HepG2 (cell line): ENCODE results near the gene SH3D19. TPM values are rescaled to one million over a fixed set of nuclear protein-coding genes. Genes with fewer than 3 reads are reported as not detected.

ENCODE experiments used
- ATAC-seq: fragments of 200-7000 bp; cut with Tn5 transposase; 3 replicates; pipeline ENCODE4 v1.9.1; 2020; ENCODE audit warnings: mild to moderate bottlenecking, moderate library complexity
- BruUV-seq: library from RNA; stranded (reverse); fragments of 400-500 nt; replicated peaks from 2 replicates; lab custom pipeline; 2021; lab: Mats Ljungman, UMichigan
- CTCF ChIA-PET: fragments of 300-600 bp; formaldehyde crosslinking; extraction: SDS; loops from one replicate; lab custom pipeline; 2021; ENCODE audit warnings: low total read pairs, inconsistent platforms, low intra/inter-chr PET ratio; lab: Yijun Ruan, JAX
- POLR2A ChIA-PET: fragments of 350-600 bp; sonication (Branson Sonifier 250); formaldehyde crosslinking; loops from one replicate; lab custom pipeline; 2020; ENCODE audit warnings: antibody characterized with exemption, inconsistent platforms; lab: Yijun Ruan, JAX
- DNase-seq: peaks from one replicate; pipeline ENCODE4 v3.0.0-alpha.2; 2015; ENCODE audit warnings: low spot score
- FAIRE-seq: peaks from 3 replicates; lab custom pipeline; 2011; peaks lifted over from hg19 to GRCh38; lab: Jason Lieb, UNC
- H2AFZ ChIP-seq: one replicate; pipeline ENCODE4 v1.6.1; 2011; ENCODE audit warnings: low read length, inconsistent platforms
- H3K27ac ChIP-seq: fragments of 300-600 bp; 3 replicates; pipeline ENCODE4 v1.8.0; 2011; ENCODE audit warnings: mixed run types, mild to moderate bottlenecking, mixed read lengths, low read length, inconsistent platforms; ENCODE audit not compliant: insufficient read depth; ENCODE audit errors: extremely low read length
- H3K27me3 ChIP-seq, 2 experiments: fragments of 200-600 bp in 1 of 2; 2 replicates in 1 of 2; 3 replicates in 1 of 2; pipeline versions ENCODE4 v1.6.0 to v1.8.0; 2011; ENCODE audit warnings: low read length in 2 of 2, mild to moderate bottlenecking in 2 of 2, moderate library complexity in 2 of 2, inconsistent platforms in 1 of 2; ENCODE audit not compliant: insufficient read depth in 2 of 2, control insufficient read depth in 1 of 2
- H3K36me3 ChIP-seq, 2 experiments: fragments of 200-600 bp in 1 of 2; replicated peaks in 1 of 2; 2 replicates in 1 of 2; 3 replicates in 1 of 2; pipeline versions ENCODE4 v1.5.1 to v1.8.0; 2011; ENCODE audit warnings: low read length in 2 of 2, inconsistent platforms in 1 of 2; ENCODE audit not compliant: insufficient read depth in 2 of 2, control insufficient read depth in 1 of 2
- H3K4me1 ChIP-seq: 2 replicates; pipeline ENCODE4 v1.5.1; 2012; ENCODE audit warnings: low read length, inconsistent platforms; ENCODE audit not compliant: insufficient read depth
- H3K4me2 ChIP-seq: 2 replicates; pipeline ENCODE4 v1.6.0; 2011; ENCODE audit warnings: low read depth, low read length, inconsistent platforms
- H3K4me3 ChIP-seq, 3 experiments: fragments of 200-600 bp in 1 of 3; sonication (generic), shearing (Covaris generic) in 1 of 3; replicated peaks in 1 of 3; 2 replicates each; pipeline ENCODE4 v1.5.1; 2011 to 2016; ENCODE audit warnings: low read length in 3 of 3, inconsistent platforms in 2 of 3, low read depth in 2 of 3, mild to moderate bottlenecking in 2 of 3, control low read depth in 1 of 3, mixed read lengths in 1 of 3; ENCODE audit not compliant: insufficient read depth in 1 of 3
- H3K79me2 ChIP-seq: one replicate; pipeline ENCODE4 v1.6.1; 2011; ENCODE audit warnings: low read length, inconsistent platforms; ENCODE audit not compliant: insufficient read depth
- H3K9ac ChIP-seq: 2 replicates; pipeline ENCODE4 v1.6.0; 2011; ENCODE audit warnings: mild to moderate bottlenecking, low read depth, low read length, inconsistent platforms; ENCODE audit not compliant: insufficient read depth
- H3K9me3 ChIP-seq: 2 replicates; pipeline ENCODE4 v1.5.1; 2012; ENCODE audit warnings: mild to moderate bottlenecking, low read length
- H4K20me1 ChIP-seq: 2 replicates; pipeline ENCODE4 v1.6.0; 2011; ENCODE audit warnings: inconsistent platforms, mild to moderate bottlenecking, low read length, moderate library complexity; ENCODE audit not compliant: insufficient read depth
- FOXK1 ChIP-seq: sonication (generic); formaldehyde crosslinking; IDR thresholded peaks from 2 replicates; pipeline ENCODE4 v1.4.0; 2020; ENCODE audit warnings: low read depth, missing genetic modification reagents, borderline replicate concordance
- GABPB1 ChIP-seq: IDR thresholded peaks from 2 replicates; pipeline ENCODE4 v1.6.1; 2016; ENCODE audit warnings: mild to moderate bottlenecking, missing genetic modification reagents, moderate library complexity, missing compliant biosample characterization
- GATAD1 ChIP-seq: IDR thresholded peaks from 2 replicates; pipeline ENCODE4 v1.6.1; 2016; ENCODE audit warnings: missing genetic modification reagents, missing compliant biosample characterization
- HDAC1 ChIP-seq: sonication (generic); formaldehyde crosslinking; IDR thresholded peaks from 2 replicates; pipeline ENCODE4 v1.5.1; 2020; ENCODE audit warnings: mild to moderate bottlenecking, missing genetic modification reagents
- MAFF ChIP-seq: IDR thresholded peaks from 2 replicates; pipeline ENCODE4 v1.6.1; 2011; ENCODE audit warnings: low read depth, low read length, improper control_type of control experiment
- MAFK ChIP-seq, 2 experiments: IDR thresholded peaks in 1 of 2; conservative IDR thresholded peaks in 1 of 2; 2 replicates each; pipeline ENCODE4 v1.6.1; 2011; ENCODE audit warnings: improper control_type of control experiment in 2 of 2, low read length in 2 of 2
- POGZ ChIP-seq: sonication (generic); formaldehyde crosslinking; IDR thresholded peaks from 2 replicates; pipeline ENCODE4 v1.4.0; 2020; ENCODE audit warnings: mild to moderate bottlenecking, missing genetic modification reagents
- REL ChIP-seq: sonication (generic); formaldehyde crosslinking; conservative IDR thresholded peaks from 2 replicates; pipeline ENCODE4 v1.8.0; 2022; ENCODE audit warnings: mild to moderate bottlenecking, missing genetic modification reagents, moderate library complexity
- SNRNP70 ChIP-seq: fragments of 200-400 bp; formaldehyde crosslinking; IDR thresholded peaks from 2 replicates; pipeline ENCODE4 v1.6.1; 2017; ENCODE audit warnings: mild to moderate bottlenecking, low read depth, low read length, moderate library complexity
- ZBTB20 ChIP-seq: sonication (generic); formaldehyde crosslinking; IDR thresholded peaks from 2 replicates; pipeline ENCODE4 v1.8.1; 2023; ENCODE audit warnings: missing genetic modification reagents, low read depth, mild to moderate bottlenecking, borderline replicate concordance
- ZNF788 ChIP-seq: sonication (generic); formaldehyde crosslinking; IDR thresholded peaks from 2 replicates; pipeline ENCODE4 v1.5.0; 2020; ENCODE audit warnings: mild to moderate bottlenecking, missing genetic modification reagents, borderline replicate concordance
- WGBS: methylation state at CpG from one replicate; pipeline ENCODE4 v1.1.6; 2017; ENCODE audit warnings: low lambda C conversion rate; 5-methylcytosine and 5-hydroxymethylcytosine counted together
- in situ Hi-C: cut with HindIII; loops from 2 replicates; pipeline ENCODE4 v1.10.0; 2017; ENCODE audit warnings: low pct_unique_long_range_greater_than_20kb; ENCODE audit not compliant: extremely low pct_ligation_motif_present
- intact Hi-C: fragments of 100-400 bp; cut with micrococcal nuclease; formaldehyde crosslinking; loops from one replicate; pipeline ENCODE4 v1.10.0; 2022; ENCODE audit not compliant: unreplicated experiment
- polyA plus RNA-seq, 8 experiments: library from polyadenylated mRNA; depleted of rRNA in 3 of 8; stranded (reverse) in 7 of 8; unstranded in 1 of 8; fragments of >200 nt; fragmentation: Illumina TruSeq in 4 of 8; extraction: Trizol in 4 of 8; gene quantifications; 2 replicates each; pipeline versions ENCODE4 v1.2.1 to v1.2.3, GENCODE V29; 2011 to 2016; ENCODE audit warnings: low read depth in 4 of 8, missing spikeins in 1 of 8, mixed read lengths in 1 of 8; ENCODE audit not compliant: insufficient read depth in 1 of 8
- total RNA-seq, 5 experiments: library from RNA; depleted of rRNA; stranded (reverse); fragments of >200 nt; fragmentation: Illumina TruSeq; extraction: Trizol; gene quantifications; 2 replicates each; pipeline ENCODE4 v1.2.3, GENCODE V29; 2016; ENCODE audit warnings: low read depth in 1 of 5
- TF ChIP-seq, protein P1 (sequence below): sonication (generic); formaldehyde crosslinking; IDR thresholded peaks from 2 replicates; pipeline ENCODE4 v1.4.0; 2020; ENCODE audit warnings: mild to moderate bottlenecking, missing genetic modification reagents

Gene SH3D19
- total and polyA plus RNA-seq, 2 of the 13 experiments (the other 11 are each of a cell fraction or from before 2014, with no cell fraction given), result 31.2 to 38.0 TPM

DNA sequence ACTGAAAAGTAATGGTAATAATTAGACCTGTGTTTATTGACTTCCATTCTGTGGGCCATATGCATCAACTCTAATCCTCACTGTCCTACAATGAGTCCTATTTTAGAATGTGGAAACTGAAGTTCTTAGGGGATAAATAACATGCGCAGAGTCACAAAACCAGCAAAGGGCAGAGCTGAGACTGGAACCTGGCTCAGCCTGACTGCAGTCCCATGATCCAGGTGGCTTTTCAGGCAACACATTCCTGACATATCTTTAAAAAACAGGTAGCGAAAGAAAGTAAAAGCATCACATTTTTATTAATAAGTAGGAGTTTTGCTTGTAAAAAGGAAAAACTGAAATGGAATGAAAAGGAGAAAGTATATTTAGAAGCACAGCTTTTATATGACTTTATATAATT lies 83.1 kb downstream of the SH3D19 start:
- Histone ChIP-seq H4K20me1 (peaks cover 4% of the 10 kb centered on the region), H3K27ac (no peak overlapping the region), H3K9ac (no peak overlapping the region), H3K27me3 (no peaks in the 10 kb centered on the region), H3K36me3 (peaks cover 0 to 9% of the 10 kb centered on the region in 2 experiments; a peak in 1 of 5 replicates), H3K4me2 (no peak overlapping the region), H3K79me2 (peaks cover 65% of the 10 kb centered on the region), H3K9me3 (no peaks in the 10 kb centered on the region), H3K4me3 (no peak overlapping the region), H2AFZ (no peak overlapping the region), H3K4me1 (peaks cover 19% of the 10 kb centered on the region)
- TF ChIP-seq REL (CRISPR knock-in tag), result no peak
- no peak for TF ChIP-seq FOXK1 (CRISPR knock-in tag)
- no peak for TF ChIP-seq GABPB1 (CRISPR knock-in tag)
- no peak for TF ChIP-seq GATAD1 (CRISPR knock-in tag)
- TF ChIP-seq ZNF788, result no peak
- no peak for DNase-seq
- no peak for ATAC-seq
- no TSS peak for BruUV-seq
- intact Hi-C loops (no loop called here), in situ Hi-C loops (no loop called here)
- POLR2A ChIA-PET, result interaction anchor here (2.0 kb wide), 1 partner anchor 83 kb away, joined by 6 read pairs; the partner anchor contains the start of gene SH3D19
- CTCF ChIA-PET, result no interaction called here
- WGBS, result 100% methylated on average over 2 of the region's 2 CpGs
- no peak for FAIRE-seq

DNA sequence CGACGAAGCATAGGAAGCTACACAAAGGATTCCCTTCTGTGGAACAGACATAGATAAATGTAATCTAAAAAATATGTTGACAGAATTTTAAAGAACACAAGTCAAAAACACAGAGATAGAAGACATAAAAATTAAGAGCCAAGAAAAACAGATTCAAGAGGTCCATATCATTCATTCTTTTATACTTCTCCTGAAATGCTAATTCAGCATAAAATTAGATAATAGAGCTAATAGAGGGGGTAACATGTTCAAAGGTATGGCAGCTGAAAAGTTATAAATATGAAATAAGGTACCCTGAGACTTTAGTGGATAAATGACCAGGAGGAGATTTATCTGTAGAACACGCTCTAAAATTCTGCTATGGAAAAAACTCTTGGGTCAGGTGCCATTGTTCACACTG lies 85.8 kb downstream of the SH3D19 start:
- no peak overlapping the region for H3K27ac ChIP-seq
- no peak for TF ChIP-seq ZBTB20 (CRISPR knock-in tag)
- no peak for TF ChIP-seq POGZ (CRISPR knock-in tag)
- no peak for TF ChIP-seq SNRNP70
- TF ChIP-seq HDAC1, result no peak
- TF ChIP-seq MAFF, result peak; percentile 85
- peak; percentile 72 to 89 for TF ChIP-seq MAFK (conservative IDR thresholded peaks at IDR 0.05 in 1 of 2, IDR thresholded peaks at IDR 0.05 in 1 of 2; ENCODE audit: low read length in 2 of 2)
- TF ChIP-seq, protein P1, sequence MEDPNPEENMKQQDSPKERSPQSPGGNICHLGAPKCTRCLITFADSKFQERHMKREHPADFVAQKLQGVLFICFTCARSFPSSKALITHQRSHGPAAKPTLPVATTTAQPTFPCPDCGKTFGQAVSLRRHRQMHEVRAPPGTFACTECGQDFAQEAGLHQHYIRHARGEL (CRISPR knock-in tag), result no peak
- TF ChIP-seq, all 625 proteins: peak for 2
- H3K4me3 ChIP-seq, result no peak overlapping the region
- H3K27me3 ChIP-seq, result no peaks in the 10 kb centered on the region
- POLR2A ChIA-PET, result no interaction called here
- 98% methylated on average over 3 of the region's 3 CpGs for WGBS
- H3K79me2 ChIP-seq, result peaks cover 60% of the 10 kb centered on the region
- no peak for DNase-seq
- in situ Hi-C loops (no loop called here), intact Hi-C loops (no loop called here)
- H2AFZ ChIP-seq, result no peak overlapping the region
- CTCF ChIA-PET, result no interaction called here
- no peak for FAIRE-seq
- H3K9ac ChIP-seq, result no peak overlapping the region
- ATAC-seq, result no peak
- 0 out of 5 replicates have a peak, but pooled peaks cover 0 to 10% of the 10 kb centered on the region in 2 experiments for H3K36me3 ChIP-seq
- no TSS peak for BruUV-seq
- H3K4me1 ChIP-seq, result no peaks in the 10 kb centered on the region
- H3K9me3 ChIP-seq, result no peaks in the 10 kb centered on the region
- H3K4me2 ChIP-seq, result no peak overlapping the region
- peaks cover 10% of the 10 kb centered on the region for H4K20me1 ChIP-seq
